ENCODE measurements around the gene WSB1.

WSB1 gene

GRCh38 chr17:27293359-27293897 is 486 bp upstream of the WSB1 start:
- peak overlapping the region; percentile 67 for H3K4me2 ChIP-seq (ENCODE audit: low read depth, low read length, poor library complexity, severe bottlenecking)
- TF ChIP-seq CTCF (IDR thresholded peaks at IDR 0.05; ENCODE audit: insufficient read depth, low read length, poor library complexity, severe bottlenecking) (no peak), EZH2phosphoT487 (conservative IDR thresholded peaks at IDR 0.05; ENCODE audit: low read length) (no peak)
- peak overlapping the region; percentile 49 for H3K27ac ChIP-seq (ENCODE audit: low read depth, low read length)
- 0 out of 2 replicates have a peak, but pooled peaks cover 8% of the 10 kb centered on the region for H3F3A ChIP-seq (ENCODE audit: insufficient read depth)
- H4K20me1 ChIP-seq (ENCODE audit: low read depth, low read length): peaks cover 7% of the 10 kb centered on the region; the same call in 1 of the 2 replicates
- H3K27me3 ChIP-seq (ENCODE audit: low read length): no peaks in the 10 kb centered on the region
- H3K36me3 ChIP-seq (ENCODE audit: low read length): peaks cover 11% of the 10 kb centered on the region
- no peaks in the 10 kb centered on the region for H3K9me3 ChIP-seq (ENCODE audit: insufficient read depth, low read length)
- peaks cover 44% of the 10 kb centered on the region for H3K79me2 ChIP-seq (ENCODE audit: insufficient read depth, low read length)
- no peaks in the 10 kb centered on the region for H3K9me2 ChIP-seq (replicated peaks; ENCODE audit: insufficient read depth, low read length)
- H3K9ac ChIP-seq (ENCODE audit: low read length): peak overlapping the region; percentile 78
- H3K4me3 ChIP-seq (ENCODE audit: insufficient read depth, low read length, poor library complexity, severe bottlenecking): peak overlapping the region; percentile 35
- H2AFZ ChIP-seq (ENCODE audit: low read depth, low read length, severe bottlenecking): peak overlapping the region; percentile 81

DNA sequence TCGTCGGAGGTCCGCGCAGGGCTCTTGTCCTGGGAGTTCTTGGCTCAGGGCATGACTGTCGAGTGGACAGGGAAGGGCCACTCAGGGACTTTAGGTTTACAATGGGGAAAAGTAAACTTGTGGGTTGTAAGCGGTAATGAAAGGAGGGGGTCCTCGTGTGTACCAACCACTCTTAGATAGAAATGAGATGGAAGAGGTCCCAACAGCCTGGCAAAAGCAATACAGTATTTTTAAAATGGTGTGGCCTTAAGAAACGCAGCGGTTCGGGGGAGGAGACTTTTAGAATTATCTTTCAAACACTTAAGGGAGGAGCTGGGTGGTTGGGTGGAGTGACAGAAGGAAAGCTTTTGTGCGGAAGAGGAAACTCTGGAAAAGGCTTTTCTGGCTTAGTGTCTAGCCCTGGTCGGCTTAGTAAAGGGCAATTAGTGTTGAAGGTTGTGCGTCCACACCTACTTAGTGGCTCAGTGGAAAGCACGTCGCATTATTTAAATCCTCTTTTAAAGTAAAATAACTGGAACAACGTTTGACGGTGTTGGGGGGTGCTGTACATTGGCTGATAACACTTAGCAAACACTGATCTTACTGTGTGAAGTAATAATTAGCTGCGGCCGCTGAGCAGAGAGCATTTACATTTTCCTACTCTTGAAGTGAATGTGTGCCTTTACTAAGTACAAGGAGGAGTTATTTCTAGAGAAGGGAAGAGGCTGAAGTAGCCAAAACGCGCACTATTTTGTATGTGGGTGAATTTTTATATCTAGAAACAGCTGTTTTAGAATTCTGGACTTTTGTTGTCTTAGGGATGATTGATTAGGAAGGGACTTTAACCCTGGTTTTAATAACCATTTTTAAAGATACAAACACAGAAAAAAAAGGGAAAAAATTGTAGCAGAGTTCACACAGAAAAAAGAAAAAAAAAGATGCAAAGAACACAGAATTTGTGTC is 1.0 kb downstream of the WSB1 start:
- Histone ChIP-seq H3K27me3 (ENCODE audit: low read length) (no peaks in the 10 kb centered on the region), H3K4me2 (ENCODE audit: low read depth, low read length, poor library complexity, severe bottlenecking) (peak overlapping the region; percentile 84), H3K79me2 (ENCODE audit: insufficient read depth, low read length) (peaks cover 59% of the 10 kb centered on the region), H4K20me1 (ENCODE audit: low read depth, low read length) (peaks cover 13% of the 10 kb centered on the region; the same call in 1 of the 2 replicates), H3K9me3 (ENCODE audit: insufficient read depth, low read length) (no peaks in the 10 kb centered on the region), H3K4me3 (ENCODE audit: insufficient read depth, low read length, poor library complexity, severe bottlenecking) (peak overlapping the region; percentile 69), H2AFZ (ENCODE audit: low read depth, low read length, severe bottlenecking) (peak overlapping the region; percentile 52), H3K36me3 (ENCODE audit: low read length) (peaks cover 11% of the 10 kb centered on the region), H3K9me2 (replicated peaks; ENCODE audit: insufficient read depth, low read length) (no peaks in the 10 kb centered on the region), H3F3A (ENCODE audit: insufficient read depth) (peaks cover 14% of the 10 kb centered on the region; the same call in 1 of the 2 replicates), H3K9ac (ENCODE audit: low read length) (peak overlapping the region; percentile 78), H3K27ac (ENCODE audit: low read depth, low read length) (peak overlapping the region; percentile 67)
- TF ChIP-seq EZH2phosphoT487 (conservative IDR thresholded peaks at IDR 0.05; ENCODE audit: low read length) (no peak), CTCF (IDR thresholded peaks at IDR 0.05; ENCODE audit: insufficient read depth, low read length, poor library complexity, severe bottlenecking) (no peak)

DNA sequence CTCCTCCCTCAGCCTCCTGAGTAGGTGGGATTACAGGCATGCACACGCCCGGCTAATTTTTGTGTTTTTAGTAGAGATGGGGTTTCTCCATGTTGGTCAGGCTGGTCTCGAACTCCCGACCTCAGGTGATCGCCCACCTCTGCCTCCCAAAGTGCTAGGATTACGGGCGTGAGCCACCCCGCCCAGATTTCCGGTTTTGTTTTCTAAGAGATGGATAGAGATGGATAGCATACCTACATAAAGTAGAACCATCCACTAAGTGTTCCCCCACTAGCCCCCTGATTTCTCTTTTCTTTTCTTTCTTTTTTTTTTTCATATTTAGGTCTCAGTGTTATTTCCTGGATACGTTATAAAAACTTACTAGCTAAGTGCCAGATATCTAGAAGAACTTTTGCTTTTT is 2.0 kb downstream of the WSB1 start:
- Histone ChIP-seq H3K9me2 (replicated peaks; ENCODE audit: insufficient read depth, low read length) (no peaks in the 10 kb centered on the region), H4K20me1 (ENCODE audit: low read depth, low read length) (peaks cover 14% of the 10 kb centered on the region; the same call in 1 of the 2 replicates), H3K9ac (ENCODE audit: low read length) (peak overlapping the region; percentile 78), H2AFZ (ENCODE audit: low read depth, low read length, severe bottlenecking) (no peak overlapping the region), H3K9me3 (ENCODE audit: insufficient read depth, low read length) (no peaks in the 10 kb centered on the region), H3K79me2 (ENCODE audit: insufficient read depth, low read length) (peaks cover 69% of the 10 kb centered on the region), H3K27me3 (ENCODE audit: low read length) (no peaks in the 10 kb centered on the region), H3K27ac (ENCODE audit: low read depth, low read length) (peak overlapping the region; percentile 67), H3K36me3 (ENCODE audit: low read length) (peaks cover 11% of the 10 kb centered on the region), H3K4me2 (ENCODE audit: low read depth, low read length, poor library complexity, severe bottlenecking) (peak overlapping the region; percentile 84), H3F3A (ENCODE audit: insufficient read depth) (peaks cover 14% of the 10 kb centered on the region; the same call in 1 of the 2 replicates), H3K4me3 (ENCODE audit: insufficient read depth, low read length, poor library complexity, severe bottlenecking) (peak overlapping the region; percentile 69)
- no peak for TF ChIP-seq EZH2phosphoT487 (conservative IDR thresholded peaks at IDR 0.05; ENCODE audit: low read length)
- no peak for TF ChIP-seq CTCF (IDR thresholded peaks at IDR 0.05; ENCODE audit: insufficient read depth, low read length, poor library complexity, severe bottlenecking)
